ENCODE results near the gene EVI5.
"Not testable (repeated sequence)": the region's sequence is repeated elsewhere in the genome, so short reads cannot be mapped to it uniquely, and the experiment has no call there.

The EVI5 gene

GRCh38 chr1:92748138-92748537 is 36.8 kb downstream of the EVI5 start:
- DNase-seq (no peak), ATAC-seq (no peak)

DNA sequence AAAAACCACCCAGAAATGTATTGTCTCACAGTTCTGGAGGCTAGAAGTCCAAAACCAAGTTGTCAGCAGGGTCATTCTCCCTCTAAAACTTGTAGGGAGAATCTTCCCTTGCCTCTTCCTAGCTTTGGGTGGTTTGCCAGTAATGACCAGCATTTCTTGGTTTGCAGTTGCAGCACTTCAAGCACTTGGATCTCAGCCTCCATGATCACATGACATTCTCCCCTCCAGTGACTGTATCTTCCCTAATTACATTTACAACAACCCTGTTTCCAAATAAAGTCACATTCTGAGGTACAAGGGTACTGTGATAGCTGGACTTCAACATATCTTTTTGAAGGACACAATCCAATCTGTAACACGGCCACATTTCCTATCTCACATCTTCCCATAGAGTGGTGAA is 37.2 kb downstream of the EVI5 start:
- DNase-seq (no peak), ATAC-seq (no peak)

- not testable (repeated sequence) for ATAC-seq, DNase-seq
These were observed 38.7 kb downstream of the EVI5 start for GRCh38 chr1:92746255-92746654.

DNA sequence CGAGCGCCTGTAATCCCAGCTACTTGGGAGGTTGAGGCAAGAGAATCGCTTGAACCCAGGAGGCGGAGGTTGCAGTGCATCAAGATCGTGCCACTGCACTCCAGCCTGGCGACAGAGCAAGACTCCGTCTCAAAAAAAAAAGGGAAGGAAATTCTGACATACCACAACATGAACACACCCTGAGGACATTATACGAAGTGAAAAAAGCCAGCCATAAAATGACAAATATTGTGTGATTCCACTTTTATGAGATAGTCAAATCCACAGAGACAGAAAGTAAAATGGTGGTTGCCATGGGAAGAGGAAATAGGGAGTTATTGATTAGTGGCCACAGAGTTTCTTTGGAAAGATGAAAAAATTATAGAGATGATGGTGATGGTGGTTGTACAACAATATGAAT is 41.7 kb downstream of the EVI5 start:
- ATAC-seq (no peak), DNase-seq (no peak)

GRCh38 chr1:92739669-92740524 is 45.0 kb downstream of the EVI5 start:
- no peak for ATAC-seq
- no peak for DNase-seq

DNA sequence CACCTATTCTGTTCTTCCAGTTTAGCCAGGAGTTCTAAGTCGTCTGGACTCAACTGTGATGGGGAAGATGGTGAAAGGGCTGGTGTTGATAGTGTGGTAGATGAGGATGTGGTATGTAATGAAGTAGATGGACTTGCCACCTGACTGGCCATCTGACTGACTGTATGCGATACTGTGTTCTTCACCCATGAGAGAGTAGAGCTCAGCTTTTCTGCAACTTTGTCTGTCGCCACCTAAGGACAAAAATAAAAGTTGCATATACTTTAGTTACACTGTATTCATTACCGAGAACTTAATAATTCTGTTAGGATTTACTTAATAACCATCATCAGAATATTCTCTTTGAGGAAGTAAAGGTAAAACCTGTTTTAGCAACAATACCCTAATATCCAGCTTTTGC is 48.5 kb downstream of the EVI5 start:
- DNase-seq (no peak), ATAC-seq (no peak)

DNA sequence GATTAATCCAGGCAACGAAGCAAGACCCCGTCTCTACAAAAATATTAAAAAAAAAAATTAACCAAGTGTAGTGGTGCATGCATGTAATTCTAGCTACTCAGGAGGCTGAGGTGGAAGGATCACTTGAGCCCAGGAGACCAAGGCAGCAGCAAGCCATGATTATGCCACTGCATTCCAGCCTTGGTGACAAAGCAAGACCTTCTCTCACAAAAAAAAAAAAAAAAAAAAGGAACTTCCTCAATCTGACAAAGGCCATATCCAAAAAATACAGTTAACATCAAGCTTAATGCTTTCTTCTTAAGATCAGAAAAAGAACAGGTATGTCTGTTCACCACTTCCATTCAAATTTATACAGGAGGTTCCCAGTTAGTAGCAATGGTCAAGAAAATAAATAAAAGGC is 54.4 kb downstream of the EVI5 start:
- ATAC-seq (no peak), DNase-seq (no peak)

DNA sequence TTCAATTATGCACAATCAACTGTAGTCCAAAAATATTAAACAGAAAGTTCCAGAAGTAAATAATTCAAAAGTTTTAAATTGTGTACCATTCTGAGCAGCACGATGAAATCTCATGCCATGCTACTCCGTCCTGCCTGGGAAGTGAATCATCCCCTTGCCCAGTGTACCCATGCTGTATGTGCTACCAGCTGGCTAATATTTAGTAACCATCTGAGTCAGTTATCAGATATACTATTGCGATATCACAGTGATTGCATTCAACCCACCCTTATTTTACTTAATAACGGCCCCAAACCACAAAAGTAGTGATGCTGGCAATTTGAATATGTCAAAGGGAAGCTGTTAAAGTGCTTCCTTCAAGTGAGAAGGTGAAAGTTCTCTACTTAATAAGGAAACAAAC is 56.2 kb downstream of the EVI5 start:
- no peak for ATAC-seq
- DNase-seq: no peak

GRCh38 chr1:92723713-92724112 is 61.2 kb downstream of the EVI5 start:
- ATAC-seq, DNase-seq: not testable (repeated sequence)

DNA sequence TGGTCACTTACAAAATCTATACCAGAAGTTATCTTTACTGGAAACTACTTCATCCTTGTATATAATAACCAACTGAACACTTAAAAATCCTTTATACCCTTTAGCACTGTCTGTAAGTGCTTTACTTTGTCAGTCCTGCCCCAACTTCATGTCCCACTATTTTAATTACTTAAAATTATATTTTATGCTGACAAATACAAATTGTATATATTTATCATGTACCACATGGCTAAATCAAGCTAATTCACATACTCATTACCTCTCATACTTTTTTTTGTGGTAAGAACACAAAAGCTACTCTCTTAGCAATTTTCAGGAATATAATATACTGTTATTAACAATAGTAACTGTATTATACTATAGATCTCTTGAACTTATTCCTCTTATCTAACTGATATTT is 63.0 kb downstream of the EVI5 start:
- DNase-seq: no peak
- ATAC-seq: no peak

DNA sequence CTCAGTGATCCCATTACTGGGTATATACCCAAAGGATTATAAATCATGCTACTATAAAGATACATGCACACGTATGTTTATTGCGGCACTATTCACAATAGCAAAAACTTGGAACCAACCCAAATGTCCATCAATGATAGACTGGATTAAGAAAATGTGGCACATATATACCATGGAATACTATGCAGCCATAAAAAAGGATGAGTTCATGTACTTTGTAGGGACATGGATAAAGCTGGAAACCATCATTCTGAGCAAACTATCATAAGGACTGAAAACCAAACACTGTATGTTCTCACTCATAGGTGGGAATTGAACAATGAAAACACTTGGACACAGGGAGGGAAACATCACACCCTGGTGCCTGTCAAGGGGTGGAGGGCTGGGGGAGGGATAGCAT is 63.8 kb downstream of the EVI5 start:
- not testable (repeated sequence) for DNase-seq, ATAC-seq

GRCh38 chr1:92715476-92715951 is 69.4 kb downstream of the EVI5 start:
- ATAC-seq, DNase-seq: not testable (repeated sequence)

DNA sequence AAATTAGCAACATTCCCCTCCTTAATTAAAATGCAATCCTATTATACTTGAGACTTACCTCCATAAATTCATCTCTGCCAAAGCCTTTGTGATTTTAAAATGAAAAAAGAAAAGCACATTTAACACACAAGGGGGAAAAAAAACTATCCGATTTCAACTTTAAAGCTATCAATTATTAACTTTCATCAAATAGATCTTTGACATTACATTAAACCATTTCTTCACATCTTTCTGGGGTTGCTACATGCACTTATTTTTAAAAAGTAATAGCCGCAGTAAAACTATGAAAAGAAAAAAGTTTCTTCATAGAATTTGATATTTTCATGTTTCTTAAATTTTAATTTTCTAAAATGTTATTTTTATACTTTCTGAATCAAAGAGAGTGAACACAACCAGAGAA is 71.0 kb downstream of the EVI5 start:
- no peak for DNase-seq
- ATAC-seq: no peak

GRCh38 chr1:92711473-92712165 is 73.3 kb downstream of the EVI5 start:
- no peak for ATAC-seq
- no peak for DNase-seq

DNA sequence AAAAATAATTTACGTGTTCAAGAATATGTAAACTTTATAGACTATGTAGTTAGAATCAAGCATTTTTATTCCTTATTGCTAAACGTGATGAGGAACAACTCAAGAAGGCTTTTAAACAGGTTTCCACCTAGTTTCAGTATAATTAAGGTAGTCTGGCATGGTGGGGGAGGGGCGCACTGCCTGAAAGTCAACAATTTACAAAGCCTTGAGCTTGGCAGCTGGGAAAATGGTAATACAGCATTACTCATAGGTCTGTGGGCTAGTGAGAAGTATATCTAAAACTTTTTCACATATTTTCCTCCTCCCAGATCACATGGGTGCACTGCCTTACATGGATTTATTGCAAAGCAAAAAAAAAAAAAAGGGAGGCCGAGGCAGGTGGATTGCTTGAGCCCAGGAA is 75.2 kb downstream of the EVI5 start:
- DNase-seq: no peak
- ATAC-seq: no peak

GRCh38 chr1:92708368-92708950 is 76.4 kb downstream of the EVI5 start:
- DNase-seq (no peak), ATAC-seq (no peak)

DNA sequence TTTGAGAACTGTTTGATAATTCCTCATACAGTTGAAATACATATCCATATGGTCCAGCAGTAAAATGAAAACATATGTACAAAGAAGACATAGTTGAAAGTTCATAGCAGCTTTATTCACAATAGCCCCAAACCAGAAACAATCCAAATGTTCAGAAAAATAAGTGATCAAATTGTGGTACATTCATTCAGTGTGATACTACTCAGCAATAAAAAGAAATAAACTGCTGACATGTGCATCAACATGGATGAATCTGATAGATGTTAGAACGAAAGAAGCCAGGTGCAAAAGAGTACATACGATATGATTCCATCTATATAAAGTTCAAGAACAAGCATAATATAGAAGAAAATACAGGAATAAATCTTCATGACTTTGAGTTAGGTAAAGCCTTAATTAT is 77.2 kb downstream of the EVI5 start:
- ATAC-seq (no peak), DNase-seq (no peak)

- DNase-seq (no peak), ATAC-seq (no peak)
These were observed 77.6 kb downstream of the EVI5 start for GRCh38 chr1:92707292-92707691.

DNA sequence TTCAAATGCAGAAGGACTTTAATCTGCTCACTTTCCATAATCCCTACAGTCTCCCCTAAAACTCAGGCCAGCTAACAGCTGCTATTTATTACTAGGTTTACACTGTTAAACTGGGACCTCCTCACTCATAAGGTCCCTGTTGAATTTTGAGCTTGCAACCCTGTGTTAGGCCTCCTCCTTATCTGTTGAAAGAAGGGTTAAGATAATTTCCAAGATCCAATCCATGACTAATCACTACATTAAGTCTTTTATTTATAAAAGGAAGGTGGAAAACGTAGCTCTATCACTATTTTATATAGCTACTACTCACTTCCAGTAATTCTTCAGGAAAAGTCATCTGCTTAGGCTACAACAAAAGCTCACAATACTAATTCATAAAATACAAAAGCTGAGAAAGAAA is 79.5 kb downstream of the EVI5 start:
- ATAC-seq (no peak), DNase-seq (no peak)

- ATAC-seq (no peak), DNase-seq (no peak)
These were observed 83.8 kb downstream of the EVI5 start for GRCh38 chr1:92701147-92701546.

GRCh38 chr1:92698932-92699331 is 86.0 kb downstream of the EVI5 start:
- no peak for DNase-seq
- no peak for ATAC-seq

DNA sequence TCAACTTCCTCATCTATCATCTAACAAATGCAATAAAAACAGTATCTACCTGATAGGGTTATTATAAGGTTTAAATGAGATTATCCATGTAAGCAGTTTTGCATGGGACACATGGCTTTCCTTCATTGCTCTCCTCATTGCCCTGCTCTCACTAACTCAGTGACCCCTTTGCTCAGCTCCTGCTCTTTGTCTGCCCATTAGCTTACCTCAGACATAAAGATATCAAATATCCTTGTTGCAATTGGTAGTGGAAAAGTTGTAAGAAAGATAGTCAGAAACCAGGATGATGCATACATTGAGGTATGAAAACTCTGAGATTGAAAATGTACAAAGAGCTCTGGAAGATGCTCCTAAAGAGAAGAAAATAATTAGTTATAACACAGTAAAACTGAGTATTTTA is 89.8 kb downstream of the EVI5 start:
- ATAC-seq: no peak
- DNase-seq: no peak

- ATAC-seq (no peak), DNase-seq (no peak)
These were observed 93.0 kb downstream of the EVI5 start for GRCh38 chr1:92691925-92692324.

Data from stimulated activated naive CD8-positive, alpha-beta T cell treated with anti-CD3 and anti-CD28 coated beads, Interleukin-15, Interleukin-2, amounts not matched to agents 100 U/mL and 50 U/mL, for 24 hours (primary cell).